Uterus (tissue), 4 donors: ENCODE data around the gene TEX261. TPM values are rescaled to one million over a fixed set of nuclear protein-coding genes. Genes with fewer than 3 reads are reported as not detected.

Experiments
- DNase-seq, 2 donors: peaks; one replicate each; pipeline ENCODE4 v3.0.0-alpha.2; 2019 to 2020
- H3K27ac ChIP-seq, 2 donors: fragments of 200-600 bp; sonication (generic); 1 replicate in 1 of 2; 2 replicates in 1 of 2; pipeline ENCODE4 v1.5.1; 2016 to 2018
- H3K27me3 ChIP-seq, 2 donors: fragments of 200-600 bp; sonication (generic); one replicate each; pipeline ENCODE4 v1.5.1; 2018 to 2019; ENCODE audit warnings: control low read depth in 1 of 2
- H3K36me3 ChIP-seq, 2 donors: fragments of 200-600 bp; sonication (generic); one replicate each; pipeline ENCODE4 v1.5.1; 2019; ENCODE audit warnings: control low read depth in 1 of 2
- H3K4me1 ChIP-seq, 2 donors: fragments of 200-600 bp; sonication (generic); one replicate each; pipeline ENCODE4 v1.5.1; 2018 to 2019; ENCODE audit warnings: control low read depth in 1 of 2
- H3K4me3 ChIP-seq, 2 donors: fragments of 200-600 bp; sonication (generic); 1 replicate in 1 of 2; 2 replicates in 1 of 2; pipeline ENCODE4 v1.5.1; 2018 to 2019; ENCODE audit warnings: mild to moderate bottlenecking in 1 of 2
- H3K9me3 ChIP-seq, 2 donors: fragments of 200-600 bp; sonication (generic); one replicate each; pipeline ENCODE4 v1.5.1; 2019; ENCODE audit warnings: control low read depth in 1 of 2
- CTCF ChIP-seq, 4 experiments: fragments of 200-600 bp in 2 of 4; fragments of 450-650 bp in 2 of 4; sonication (generic) in 2 of 4; IDR thresholded peaks; one replicate each; pipeline ENCODE4 v1.5.1; 2016 to 2019; ENCODE audit warnings: antibody characterized with exemption in 4 of 4, mild to moderate bottlenecking in 2 of 4, moderate library complexity in 1 of 4
- POLR2A ChIP-seq, 2 donors: fragments of 450-650 bp; IDR thresholded peaks; one replicate each; pipeline ENCODE4 v1.6.1; 2016; ENCODE audit warnings: antibody characterized with exemption in 2 of 2, mild to moderate bottlenecking in 1 of 2, moderate library complexity in 1 of 2
- intact Hi-C: fragments of 100-400 bp; cut with DNase I; formaldehyde crosslinking; loops from one replicate; pipeline ENCODE4 v1.15.1; 2023; ENCODE audit warnings: low total_unique reads
- total RNA-seq, 4 donors: library from RNA; depleted of rRNA in 3 of 4; stranded (reverse); fragments of >200 nt in 3 of 4; gene quantifications; one replicate each; pipeline versions ENCODE4 v1.1.0 to v1.2.4, GENCODE V29; 2014 to 2023
- donor health status: DM: yes; HTN: yes; CAD: no.

The TEX261 gene
- total RNA-seq, 4 donors from 2014 or later = 10.2 to 81.8 (median 53.7) TPM

- peak in 1 of 2 donors; percentile 8 for DNase-seq
- TF ChIP-seq POLR2A (IDR thresholded peaks at IDR 0.05) = no peak
- no peak for TF ChIP-seq CTCF (IDR thresholded peaks at IDR 0.05)
- H3K36me3 ChIP-seq = no peaks in the 10 kb centered on the region
- no peaks in the 10 kb centered on the region for H3K4me1 ChIP-seq
- H3K4me3 ChIP-seq = no peak overlapping the region
- no peaks in the 10 kb centered on the region for H3K27me3 ChIP-seq
- intact Hi-C loops = no loop called here
- H3K9me3 ChIP-seq = no peaks in the 10 kb centered on the region
- H3K27ac ChIP-seq = no peak overlapping the region
Measured at GRCh38 chr2:70982971-70983370, 11.7 kb downstream of the TEX261 start.

- no peak overlapping the region for H3K4me3 ChIP-seq
- no peaks in the 10 kb centered on the region for H3K9me3 ChIP-seq
- no peaks in the 10 kb centered on the region for H3K36me3 ChIP-seq
- peak; percentile 9 to 14 for DNase-seq
- no peak overlapping the region for H3K27ac ChIP-seq
- TF ChIP-seq POLR2A (IDR thresholded peaks at IDR 0.05) = no peak
- no peak for TF ChIP-seq CTCF (IDR thresholded peaks at IDR 0.05)
- intact Hi-C loops = no loop called here
- no peaks in the 10 kb centered on the region for H3K27me3 ChIP-seq
- H3K4me1 ChIP-seq = peaks cover 0 to 5% of the 10 kb centered on the region in 2 donors
Measured at GRCh38 chr2:70981866-70982810, 12.5 kb downstream of the TEX261 start.

GRCh38 chr2:70981421-70981820 is 13.3 kb downstream of the TEX261 start:
- TF ChIP-seq POLR2A (IDR thresholded peaks at IDR 0.05) (no peak), CTCF (IDR thresholded peaks at IDR 0.05) (no peak)
- H3K27ac ChIP-seq = no peak overlapping the region
- no peaks in the 10 kb centered on the region for H3K27me3 ChIP-seq
- no peaks in the 10 kb centered on the region for H3K9me3 ChIP-seq
- intact Hi-C loops = no loop called here
- no peak for DNase-seq
- no peaks in the 10 kb centered on the region for H3K36me3 ChIP-seq
- no peak overlapping the region for H3K4me3 ChIP-seq
- H3K4me1 ChIP-seq = peaks cover 2 to 5% of the 10 kb centered on the region in 2 donors

GRCh38 chr2:70979626-70980025 is 15.0 kb downstream of the TEX261 start:
- Histone ChIP-seq H3K9me3 (no peaks in the 10 kb centered on the region), H3K27ac (peak overlapping the region; percentile 92 to 96), H3K27me3 (no peaks in the 10 kb centered on the region), H3K4me1 (peaks cover 4 to 5% of the 10 kb centered on the region in 2 donors), H3K4me3 (no peak overlapping the region), H3K36me3 (no peaks in the 10 kb centered on the region)
- DNase-seq = peak in 1 of 2 donors; percentile 16
- TF ChIP-seq CTCF (IDR thresholded peaks at IDR 0.05) (no peak), POLR2A (IDR thresholded peaks at IDR 0.05) (no peak)
- intact Hi-C loops = no loop called here

- Histone ChIP-seq H3K27ac (peak overlapping the region; percentile 92 to 96), H3K4me3 (peak overlapping the region; percentile 26 to 52), H3K9me3 (no peaks in the 10 kb centered on the region), H3K4me1 (peaks cover 4 to 5% of the 10 kb centered on the region in 2 donors), H3K36me3 (no peaks in the 10 kb centered on the region), H3K27me3 (no peaks in the 10 kb centered on the region)
- no peak for DNase-seq
- intact Hi-C loops = no loop called here
- no peak for TF ChIP-seq CTCF (IDR thresholded peaks at IDR 0.05)
Measured at GRCh38 chr2:70979180-70979488, 15.5 kb downstream of the TEX261 start.
